GM12864 (cell line): ENCODE data around the gene RAP1GDS1.
"Not testable (repeated sequence)": the region's sequence is repeated elsewhere in the genome, so short reads cannot be mapped to it uniquely, and the experiment has no call there.

Source experiments
- DNase-seq: peaks from one replicate; pipeline ENCODE4 v3.0.0-alpha.2; 2011; ENCODE audit warnings: low read depth
- H3K4me3 ChIP-seq: 2 replicates; pipeline ENCODE4 v1.5.1; 2011; ENCODE audit warnings: mild to moderate bottlenecking, low read depth, low read length, control low read depth
- TF ChIP-seq, protein P1 (sequence below): IDR thresholded peaks from 2 replicates; pipeline ENCODE4 v1.5.1; 2011; ENCODE audit warnings: low read depth, mild to moderate bottlenecking, moderate library complexity, low read length, control low read depth, inconsistent platforms; ENCODE audit errors: missing control alignments

The RAP1GDS1 gene

DNA sequence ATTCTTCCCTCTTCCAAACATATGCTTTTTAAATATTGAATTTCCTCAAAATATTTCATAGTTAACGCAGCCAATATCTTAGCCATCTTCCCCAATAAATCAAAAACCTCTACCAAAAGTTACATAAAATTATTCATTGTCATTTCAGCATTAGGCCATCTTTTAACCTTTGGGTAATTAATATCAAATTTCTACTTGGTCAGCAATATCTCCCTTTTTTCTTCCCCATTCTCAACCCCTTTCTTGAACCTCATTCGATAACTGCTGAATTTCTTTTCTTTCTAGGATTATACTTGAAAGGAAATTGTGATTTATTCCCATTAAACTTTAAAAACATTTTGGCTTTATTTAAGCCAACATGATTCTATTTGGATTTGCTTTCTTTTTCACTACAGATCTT is 65.0 kb downstream of the RAP1GDS1 start:
- TF ChIP-seq, protein P1, sequence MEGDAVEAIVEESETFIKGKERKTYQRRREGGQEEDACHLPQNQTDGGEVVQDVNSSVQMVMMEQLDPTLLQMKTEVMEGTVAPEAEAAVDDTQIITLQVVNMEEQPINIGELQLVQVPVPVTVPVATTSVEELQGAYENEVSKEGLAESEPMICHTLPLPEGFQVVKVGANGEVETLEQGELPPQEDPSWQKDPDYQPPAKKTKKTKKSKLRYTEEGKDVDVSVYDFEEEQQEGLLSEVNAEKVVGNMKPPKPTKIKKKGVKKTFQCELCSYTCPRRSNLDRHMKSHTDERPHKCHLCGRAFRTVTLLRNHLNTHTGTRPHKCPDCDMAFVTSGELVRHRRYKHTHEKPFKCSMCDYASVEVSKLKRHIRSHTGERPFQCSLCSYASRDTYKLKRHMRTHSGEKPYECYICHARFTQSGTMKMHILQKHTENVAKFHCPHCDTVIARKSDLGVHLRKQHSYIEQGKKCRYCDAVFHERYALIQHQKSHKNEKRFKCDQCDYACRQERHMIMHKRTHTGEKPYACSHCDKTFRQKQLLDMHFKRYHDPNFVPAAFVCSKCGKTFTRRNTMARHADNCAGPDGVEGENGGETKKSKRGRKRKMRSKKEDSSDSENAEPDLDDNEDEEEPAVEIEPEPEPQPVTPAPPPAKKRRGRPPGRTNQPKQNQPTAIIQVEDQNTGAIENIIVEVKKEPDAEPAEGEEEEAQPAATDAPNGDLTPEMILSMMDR: no peak
- H3K4me3 ChIP-seq: no peak overlapping the region
- DNase-seq: no peak

DNA sequence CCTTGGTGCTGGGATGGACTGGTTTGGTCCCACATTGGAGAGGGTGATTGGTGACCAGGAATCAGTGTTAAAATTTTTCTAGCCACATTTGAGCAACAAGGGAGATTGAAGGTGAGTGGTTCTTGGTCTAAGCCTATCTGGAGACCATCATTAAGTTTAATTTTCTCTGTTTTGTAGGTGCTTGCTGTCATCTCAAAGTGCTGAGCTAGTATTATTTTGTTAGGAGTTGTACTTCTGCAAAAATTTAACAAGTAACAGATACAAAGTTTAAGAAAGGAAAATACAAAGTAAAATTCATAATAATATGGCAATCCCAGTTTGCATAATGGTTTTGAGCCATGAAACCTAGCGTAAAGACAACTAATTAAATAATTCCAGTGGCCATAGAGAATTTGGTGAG is 66.5 kb downstream of the RAP1GDS1 start:
- no peak overlapping the region for H3K4me3 ChIP-seq
- DNase-seq: no peak
- TF ChIP-seq, protein P1: no peak

DNA sequence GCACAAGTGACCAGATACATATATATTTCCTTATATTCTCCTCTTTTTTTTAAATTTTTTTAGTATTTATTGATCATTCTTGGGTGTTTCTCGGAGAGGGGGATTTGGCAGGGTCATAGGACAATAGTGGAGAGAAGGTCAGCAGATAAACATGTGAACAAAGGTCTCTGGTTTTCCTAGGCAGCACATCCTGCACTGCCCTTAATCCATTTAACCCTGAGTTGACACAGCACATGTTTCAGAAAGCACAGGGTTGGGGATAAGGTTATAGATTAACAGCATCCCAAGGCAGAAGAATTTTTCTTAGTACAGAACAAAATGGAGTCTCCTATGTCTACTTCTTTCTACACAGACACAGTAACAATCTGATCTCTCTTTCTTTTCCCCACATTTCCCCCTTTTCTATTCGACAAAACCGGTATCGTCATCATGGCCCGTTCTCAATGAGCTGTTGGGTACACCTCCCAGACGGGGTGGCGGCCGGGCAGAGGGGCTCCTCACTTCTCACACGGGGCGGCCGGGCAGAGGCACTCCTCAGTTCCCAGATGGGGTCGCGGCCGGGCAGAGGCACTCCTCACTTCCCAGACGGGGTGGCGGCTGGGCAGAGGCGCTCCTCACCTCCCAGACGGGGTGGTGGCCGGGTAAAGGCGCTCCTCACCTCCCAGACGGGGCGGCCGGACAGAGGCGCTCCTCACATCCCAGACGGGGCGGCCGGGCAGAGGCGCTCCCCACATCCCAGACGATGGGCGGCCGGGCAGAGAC is 68.9 kb downstream of the RAP1GDS1 start:
- not testable (repeated sequence) for H3K4me3 ChIP-seq, DNase-seq

DNA sequence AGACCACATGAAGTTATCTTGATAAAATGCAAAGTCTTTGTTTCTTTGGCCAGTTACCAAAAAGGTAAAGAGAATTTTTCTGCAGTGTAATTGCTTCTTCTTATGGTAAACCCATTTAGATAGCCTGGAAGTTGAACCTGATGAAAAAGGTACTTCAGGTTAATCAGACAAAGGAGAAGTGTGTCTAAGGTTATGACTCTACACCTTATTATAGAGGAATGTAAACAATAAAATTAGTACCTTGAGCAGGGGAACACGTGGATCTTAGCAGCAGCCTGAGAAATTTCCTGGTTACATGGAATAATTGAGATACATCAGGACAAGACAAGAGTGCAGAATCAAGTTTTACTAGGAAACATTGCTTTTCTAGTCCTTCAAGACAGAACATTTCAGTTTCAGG is 70.8 kb downstream of the RAP1GDS1 start:
- no peak overlapping the region for H3K4me3 ChIP-seq
- DNase-seq: no peak
- TF ChIP-seq, protein P1: no peak

DNA sequence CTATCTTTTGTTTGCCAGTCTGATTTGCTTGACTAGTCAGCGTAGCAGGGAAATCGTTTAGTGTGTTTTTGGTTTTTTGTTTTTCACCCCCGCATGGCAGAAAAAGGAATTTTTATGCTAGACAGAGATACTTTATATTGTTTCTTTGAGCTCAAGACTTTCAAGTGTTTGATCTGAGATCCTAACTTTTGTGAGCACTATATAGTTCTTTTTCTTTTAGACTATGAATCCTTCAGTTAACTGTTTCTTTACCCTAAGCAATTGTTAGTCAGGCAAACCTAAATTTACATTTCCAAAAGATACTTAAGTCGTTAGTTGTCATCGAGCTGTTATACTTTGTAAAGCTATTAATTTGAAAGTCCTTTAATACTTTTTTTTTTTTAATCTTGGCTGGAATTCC is 73.3 kb downstream of the RAP1GDS1 start:
- no peak for DNase-seq
- TF ChIP-seq, protein P1: no peak
- H3K4me3 ChIP-seq: no peak overlapping the region

DNA sequence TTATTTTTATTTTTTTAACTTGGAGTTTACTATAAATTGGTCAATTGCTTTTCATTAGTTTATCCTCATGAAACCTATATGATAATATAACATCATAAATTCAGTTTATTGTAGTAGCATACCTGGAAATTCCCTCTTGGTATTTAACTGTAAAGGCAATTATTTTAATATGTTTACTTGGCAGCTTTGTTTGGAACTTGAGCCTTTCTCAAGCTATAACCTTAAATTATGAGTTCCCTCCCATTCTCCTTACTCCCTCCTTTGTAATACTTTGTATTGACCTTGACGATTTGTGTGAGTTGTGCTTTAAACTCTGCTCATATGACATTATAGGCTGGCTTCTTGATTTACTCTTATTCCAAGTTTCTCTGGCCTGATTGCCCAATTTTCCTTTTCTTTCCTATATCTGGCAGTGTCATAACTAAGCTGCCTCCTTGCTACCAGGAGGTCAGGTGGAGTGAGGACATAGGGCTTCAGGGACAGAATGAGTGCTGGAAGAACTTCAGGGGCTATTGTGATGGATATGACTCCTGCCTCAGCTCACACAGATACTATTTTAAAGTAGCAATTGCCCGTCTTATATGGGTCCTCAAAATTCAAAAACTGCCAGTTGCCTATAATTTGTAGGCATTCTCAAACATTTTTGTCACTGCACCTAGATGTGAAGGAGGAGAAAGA is 77.7 kb downstream of the RAP1GDS1 start:
- TF ChIP-seq, protein P1: no peak
- no peak for DNase-seq
- H3K4me3 ChIP-seq: no peak overlapping the region

DNA sequence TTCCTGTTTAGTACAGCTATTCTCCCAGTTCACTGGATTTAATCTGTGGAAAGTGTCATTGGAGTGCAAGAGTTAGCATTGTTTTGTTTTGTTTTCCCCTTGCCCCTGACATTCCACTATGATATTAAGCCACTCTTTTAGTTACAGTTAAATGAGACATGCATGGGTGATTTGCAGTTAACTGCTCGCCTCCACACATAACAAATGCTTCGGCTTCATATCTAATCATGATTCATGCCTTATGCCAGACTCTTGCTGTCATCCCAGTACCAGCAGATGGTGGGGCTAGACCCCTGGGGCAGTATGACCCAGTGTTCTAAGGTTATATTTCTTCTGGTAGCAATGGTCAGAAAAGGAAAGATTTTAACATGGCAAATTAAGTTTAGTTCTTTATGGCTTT is 80.1 kb downstream of the RAP1GDS1 start:
- TF ChIP-seq, protein P1: no peak
- no peak for DNase-seq
- H3K4me3 ChIP-seq: no peak overlapping the region
